RKO (cell line): ENCODE measurements around the gene TPPP.
A peak's percentile ranks its signal among the peaks of the same experiment; 100 is the strongest.
"Not testable (repeated sequence)": the region's sequence is repeated elsewhere in the genome, so short reads cannot be mapped to it uniquely, and the experiment has no call there.

ENCODE experiments used
- DNase-seq: peaks from one replicate; pipeline ENCODE4 v3.0.0-alpha.2; 2016; ENCODE audit warnings: low spot score

TPPP gene

GRCh38 chr5:693271-694041 is at the start of gene TPPP:
Gene TPPP (minus strand): TSS chr5:693352. CDS start chr5:678060, 15,292 bp downstream.
- DNase-seq = peak; percentile 81

DNA sequence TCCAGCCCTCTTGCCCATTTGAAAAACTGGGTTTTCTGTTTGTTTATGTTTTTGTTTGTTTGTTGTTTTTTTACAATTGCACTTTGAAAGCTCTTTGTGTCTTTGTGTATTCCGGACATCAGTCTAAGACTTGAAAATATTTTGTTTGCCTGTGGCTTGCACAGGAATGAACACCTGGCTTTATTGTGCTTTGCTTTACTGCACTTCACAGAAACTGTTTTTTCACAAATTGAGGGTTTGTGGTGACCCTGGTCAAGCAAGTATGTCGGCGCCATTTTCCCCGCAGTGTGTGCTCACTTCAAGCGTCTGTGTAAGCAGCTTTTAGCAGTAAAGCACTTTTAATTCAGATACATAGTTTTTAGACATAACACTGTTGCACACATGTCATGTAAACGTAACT is 49.1 kb upstream of the TPPP start:
- not testable (repeated sequence) for DNase-seq

- DNase-seq = not testable (repeated sequence)
These were observed 41.0 kb upstream of the TPPP start for GRCh38 chr5:734145-734544.

GRCh38 chr5:732754-733454 is 39.8 kb upstream of the TPPP start:
- not testable (repeated sequence) for DNase-seq

DNA sequence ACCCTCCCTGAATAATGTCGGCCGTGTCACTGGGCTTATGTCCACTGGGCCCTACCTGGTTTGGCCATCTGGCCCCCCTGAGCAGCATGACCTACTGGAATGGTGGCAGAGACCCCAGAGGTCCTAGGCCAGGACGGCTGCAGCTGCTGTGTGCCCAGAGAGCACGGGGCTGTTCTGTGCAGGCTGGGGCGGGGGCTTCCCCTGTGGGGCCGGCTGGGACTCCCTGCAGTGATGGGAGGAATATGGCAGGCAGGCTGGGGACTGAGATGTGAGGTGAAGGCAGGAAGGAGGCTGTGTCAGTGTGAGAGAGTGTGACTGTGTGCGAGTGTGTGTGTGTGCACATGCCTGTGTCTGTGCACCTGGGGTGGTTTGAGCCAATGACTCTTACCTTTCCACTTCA is 36.1 kb upstream of the TPPP start:
- not testable (repeated sequence) for DNase-seq

DNA sequence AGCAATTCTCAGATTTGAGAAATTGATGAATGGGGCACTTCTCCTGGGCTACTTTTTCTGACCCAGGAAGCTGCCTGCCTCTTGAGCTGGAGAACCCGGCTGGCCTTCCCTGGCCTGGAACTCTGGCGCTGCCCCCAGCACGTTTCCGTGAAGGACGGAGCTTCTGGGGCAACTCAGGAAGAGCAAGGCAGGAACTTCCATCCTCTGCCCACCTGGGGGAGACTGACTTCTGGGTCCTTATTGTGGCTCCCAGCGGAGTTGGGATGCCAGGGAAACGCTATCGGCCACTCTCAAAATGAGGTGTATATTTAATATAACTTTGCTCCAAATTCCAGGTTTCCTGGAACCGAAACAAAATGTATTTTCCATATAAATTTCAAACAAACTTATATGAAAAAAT is 33.9 kb upstream of the TPPP start:
- DNase-seq = not testable (repeated sequence)

GRCh38 chr5:723865-724264 is 30.7 kb upstream of the TPPP start:
- not testable (repeated sequence) for DNase-seq

GRCh38 chr5:723309-723708 is 30.2 kb upstream of the TPPP start:
- not testable (repeated sequence) for DNase-seq

- not testable (repeated sequence) for DNase-seq
These were observed 26.2 kb upstream of the TPPP start for GRCh38 chr5:719379-719778.

DNA sequence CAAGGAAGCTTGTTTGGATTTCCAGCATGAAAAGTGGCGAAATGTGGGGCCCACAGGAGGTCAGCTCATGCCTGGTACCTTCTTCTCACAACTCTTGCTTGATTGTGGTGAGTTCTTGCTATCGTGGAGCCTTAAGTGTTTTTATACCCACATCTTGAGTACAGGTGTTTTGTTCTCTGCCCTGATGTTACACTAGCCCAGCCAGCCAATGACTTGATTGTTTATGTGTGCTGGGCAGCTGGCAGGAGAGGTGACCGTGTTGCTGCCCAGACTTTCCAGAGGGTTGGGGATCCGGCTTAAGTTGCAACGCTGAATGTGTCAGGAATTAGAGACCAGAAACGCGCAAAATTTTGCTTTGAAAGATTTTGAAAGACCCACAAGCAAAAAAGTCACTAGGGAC is 24.0 kb upstream of the TPPP start:
- no peak for DNase-seq

GRCh38 chr5:716740-717139 is 23.6 kb upstream of the TPPP start:
- DNase-seq = not testable (repeated sequence)

DNA sequence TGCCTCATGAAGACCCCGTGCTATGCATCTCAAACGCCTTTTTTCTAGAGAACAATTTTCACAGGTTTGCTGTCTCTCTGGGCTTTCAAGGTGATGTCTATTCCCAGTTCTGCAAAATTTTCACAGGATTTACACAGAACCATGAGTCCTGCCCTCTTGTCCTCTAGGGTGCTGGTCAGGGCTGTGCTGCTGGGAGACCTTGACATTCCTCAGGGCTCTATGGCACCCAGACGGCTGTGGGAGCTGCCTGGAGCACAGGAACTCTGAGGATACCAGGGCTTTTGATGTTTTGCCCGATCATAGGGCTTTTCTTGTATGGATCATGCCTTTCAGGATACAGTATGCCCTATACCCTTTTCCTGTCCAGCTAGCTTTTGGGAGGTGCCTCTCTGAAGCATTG is 22.5 kb upstream of the TPPP start:
- not testable (repeated sequence) for DNase-seq

DNA sequence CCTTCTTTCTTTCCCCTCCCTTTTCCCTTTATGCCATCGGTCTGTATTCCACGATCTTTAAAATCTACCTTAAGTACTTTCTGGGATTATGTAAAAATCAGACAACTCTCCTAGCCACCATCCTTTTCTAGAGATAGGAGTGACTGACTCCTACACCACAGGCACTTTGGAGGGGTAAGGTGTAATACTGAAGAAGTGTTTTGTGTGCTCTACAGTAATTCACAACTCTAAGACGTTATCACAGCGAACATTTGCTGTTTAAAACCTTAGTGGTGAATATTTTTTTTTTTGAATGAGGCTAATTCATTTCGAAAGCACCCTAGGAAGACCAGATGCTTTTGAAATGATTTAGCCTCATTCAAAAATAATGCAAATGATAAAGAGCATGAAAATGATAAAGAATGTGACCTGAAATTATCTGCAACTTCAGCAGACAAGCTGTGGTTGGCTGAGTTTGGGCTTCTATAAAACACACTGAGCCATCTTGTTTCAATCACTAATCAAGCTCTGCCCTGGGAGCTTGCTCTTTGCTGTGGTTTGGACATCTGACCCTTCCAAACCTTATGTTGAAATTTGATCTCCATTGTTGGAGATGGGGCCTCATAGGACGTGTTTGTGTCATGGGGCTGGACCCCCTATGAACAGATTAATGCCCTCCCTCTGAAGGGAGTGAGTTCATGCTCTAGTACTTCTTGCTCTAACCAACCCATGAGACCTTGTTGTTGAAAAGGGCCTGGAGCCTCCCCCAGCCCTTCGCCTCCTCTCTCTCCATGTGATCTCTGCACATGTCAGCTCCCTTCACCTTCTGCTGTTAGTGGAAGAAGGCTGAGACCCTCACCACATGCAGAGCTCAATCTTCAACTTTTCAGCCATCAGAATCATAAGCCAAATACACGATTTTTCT is 21.3 kb upstream of the TPPP start:
- not testable (repeated sequence) for DNase-seq

DNA sequence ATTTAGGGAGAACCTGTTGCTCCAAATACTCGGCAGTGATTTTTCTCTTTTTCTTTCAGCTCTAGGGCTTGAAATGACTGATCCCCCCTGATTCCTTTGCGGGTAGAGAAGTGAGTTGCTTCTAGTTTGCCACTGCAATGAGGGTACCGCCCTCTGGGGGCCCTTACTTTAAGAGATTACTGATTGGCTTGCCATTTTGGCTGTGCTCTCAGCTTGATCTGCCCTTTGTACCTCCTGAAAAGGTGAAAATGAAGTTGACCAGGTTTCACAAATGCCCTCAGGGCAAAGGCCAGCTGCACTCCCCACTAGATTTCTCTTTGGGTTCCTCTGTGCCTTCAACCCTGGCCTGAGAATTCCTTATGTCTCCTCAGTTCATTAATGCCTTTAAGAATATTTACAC is 20.5 kb upstream of the TPPP start:
- DNase-seq = not testable (repeated sequence)

DNA sequence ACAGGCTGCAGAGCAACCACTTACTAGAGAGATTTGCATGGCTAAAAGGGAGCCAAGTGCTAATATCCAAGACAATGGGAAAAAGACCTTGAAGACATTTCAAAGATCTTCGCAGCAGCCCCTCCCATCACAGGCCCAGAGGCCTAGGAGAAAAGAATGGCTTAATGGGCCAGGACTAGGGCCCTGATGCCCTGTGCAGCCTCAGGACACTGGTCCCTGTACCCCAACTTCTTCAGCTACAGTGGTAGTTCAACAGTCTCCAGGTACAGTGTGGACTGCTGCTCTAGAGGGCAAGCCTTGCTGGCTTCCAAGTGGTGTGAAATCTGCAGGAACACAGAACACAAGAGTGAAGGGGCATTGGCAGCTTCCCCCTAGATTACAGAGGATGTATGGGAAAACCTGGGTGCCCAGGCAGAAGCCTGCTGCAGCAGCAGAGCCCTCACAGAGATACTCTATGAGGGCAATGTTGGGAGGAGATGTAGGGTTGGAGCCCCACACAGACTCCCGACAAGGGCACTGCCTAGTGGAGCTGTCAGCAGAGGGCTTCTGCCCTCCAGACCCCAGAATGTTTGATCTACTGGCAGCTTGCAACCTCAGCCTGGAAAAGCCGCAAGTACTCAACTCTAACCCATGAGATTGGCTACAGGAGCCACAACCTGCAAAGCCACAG is 15.8 kb upstream of the TPPP start:
- not testable (repeated sequence) for DNase-seq

- DNase-seq = not testable (repeated sequence)
These were observed 15.2 kb upstream of the TPPP start for GRCh38 chr5:708374-708773.

- not testable (repeated sequence) for DNase-seq
These were observed 13.0 kb upstream of the TPPP start for GRCh38 chr5:706127-706526.

GRCh38 chr5:696753-697702 is 3.9 kb upstream of the TPPP start:
- DNase-seq = not testable (repeated sequence)

- not testable (repeated sequence) for DNase-seq
These were observed 3.0 kb upstream of the TPPP start for GRCh38 chr5:696191-696590.

- not testable (repeated sequence) for DNase-seq
These were observed 2.3 kb upstream of the TPPP start for GRCh38 chr5:695475-695874.

DNA sequence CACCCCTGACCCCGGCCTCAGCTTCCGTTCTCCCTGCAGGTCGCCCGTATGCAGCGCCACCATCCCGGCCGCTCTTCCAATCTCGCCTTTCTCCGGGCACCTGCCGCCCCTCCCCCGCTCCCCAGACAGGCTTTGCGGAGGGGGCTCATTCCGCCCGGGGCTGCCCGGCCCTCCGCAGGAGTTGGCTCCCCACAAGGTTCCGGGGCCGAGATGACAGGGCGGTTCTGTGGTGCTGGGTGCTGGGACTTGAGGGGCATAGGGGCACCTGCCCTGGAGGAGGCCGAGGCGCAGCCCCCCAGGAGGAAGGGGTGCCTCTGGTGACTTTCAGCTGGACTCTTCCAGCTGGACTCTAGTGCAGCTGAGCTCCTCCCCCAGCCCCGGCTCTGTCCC is 885 bp upstream of the TPPP start:
- DNase-seq = not testable (repeated sequence)
